Gastroesophageal sphincter (tissue), 4 donors: ENCODE results near the gene KCND2. TPM values are rescaled to one million over a fixed set of nuclear protein-coding genes. Genes with fewer than 3 reads are reported as not detected.

Experiments
- ATAC-seq: fragments of 150-250 bp; one replicate; pipeline ENCODE4 v1.9.1; 2016; ENCODE audit warnings: mild to moderate bottlenecking, moderate library complexity
- H3K27ac ChIP-seq, 4 donors: fragments of 200-600 bp; sonication (generic) in 3 of 4; 1 replicate in 3 of 4; 2 replicates in 1 of 4; pipeline ENCODE4 v1.5.1; 2016 to 2019
- H3K27me3 ChIP-seq: fragments of 200-600 bp; sonication (generic); one replicate; pipeline ENCODE4 v1.5.1; 2019
- H3K36me3 ChIP-seq, 2 donors: fragments of 200-600 bp; sonication (generic); one replicate each; pipeline ENCODE4 v1.5.1; 2019; ENCODE audit warnings: control low read depth in 1 of 2
- H3K4me1 ChIP-seq, 3 donors: fragments of 200-600 bp; sonication (generic); 1 replicate in 2 of 3; 2 replicates in 1 of 3; pipeline ENCODE4 v1.5.1; 2016 to 2019; ENCODE audit warnings: control low read depth in 2 of 3
- H3K4me3 ChIP-seq, 2 donors: fragments of 200-600 bp; sonication (generic); one replicate each; pipeline ENCODE4 v1.5.1; 2019; ENCODE audit warnings: mild to moderate bottlenecking in 1 of 2, moderate library complexity in 1 of 2
- H3K9me3 ChIP-seq, 3 donors: fragments of 200-600 bp; sonication (generic); one replicate each; pipeline ENCODE4 v1.5.1; 2017 to 2019; ENCODE audit warnings: control low read depth in 2 of 3
- CTCF ChIP-seq, 4 experiments: fragments of 200-600 bp in 2 of 4; fragments of 450-650 bp in 2 of 4; sonication (generic) in 1 of 4; IDR thresholded peaks; one replicate each; pipeline ENCODE4 v1.5.1; 2017 to 2019; ENCODE audit warnings: antibody characterized with exemption in 4 of 4, mild to moderate bottlenecking in 2 of 4, moderate library complexity in 2 of 4
- EP300 ChIP-seq: sonication (generic); formaldehyde crosslinking; IDR thresholded peaks from one replicate; pipeline ENCODE4 v1.6.1; 2017; ENCODE audit warnings: antibody characterized with exemption, mild to moderate bottlenecking
- POLR2A ChIP-seq, 2 donors: fragments of 450-650 bp; IDR thresholded peaks; one replicate each; pipeline ENCODE4 v1.6.1; 2017; ENCODE audit warnings: antibody characterized with exemption in 2 of 2, mild to moderate bottlenecking in 2 of 2, moderate library complexity in 1 of 2
- POLR2AphosphoS5 ChIP-seq: sonication (generic); formaldehyde crosslinking; IDR thresholded peaks from one replicate; pipeline ENCODE4 v1.6.1; 2017; ENCODE audit warnings: antibody characterized with exemption
- WGBS, 2 donors: methylation state at CpG; one replicate each; pipeline ENCODE4 v1.1.5; 2018; ENCODE audit warnings: low coverage in 1 of 2; 5-methylcytosine and 5-hydroxymethylcytosine counted together
- total RNA-seq, 4 donors: library from RNA; depleted of rRNA; stranded (reverse); fragments of >200 nt; gene quantifications; one replicate each; pipeline ENCODE4 v1.1.0, GENCODE V29; 2016

KCND2 gene
- total RNA-seq, 4 donors from 2014 or later: 0.40 to 0.93 (median 0.66) TPM

- H3K4me3 ChIP-seq: no peak overlapping the region
- no peaks in the 10 kb centered on the region for H3K27me3 ChIP-seq
- no peaks in the 10 kb centered on the region for H3K4me1 ChIP-seq
- H3K36me3 ChIP-seq: no peaks in the 10 kb centered on the region
- WGBS, 2 donors: 91 to 92% methylated on average over 5 of the region's 5 CpGs
- no peak for ATAC-seq
- H3K27ac ChIP-seq: no peak overlapping the region
- no peaks in the 10 kb centered on the region for H3K9me3 ChIP-seq
- TF ChIP-seq POLR2A (IDR thresholded peaks at IDR 0.05) (no peak), EP300 (no peak), CTCF (IDR thresholded peaks at IDR 0.05) (no peak)
These were observed 254.0 kb downstream of the KCND2 start for GRCh38 chr7:120526902-120527509.

- Histone ChIP-seq H3K27me3 (no peaks in the 10 kb centered on the region), H3K9me3 (no peaks in the 10 kb centered on the region), H3K27ac (no peak overlapping the region), H3K36me3 (no peaks in the 10 kb centered on the region), H3K4me1 (no peaks in the 10 kb centered on the region), H3K4me3 (no peak overlapping the region)
- ATAC-seq: no peak
- WGBS, 2 donors: 89 to 100% methylated on average over 1 of the region's 5 CpGs
- TF ChIP-seq EP300 (no peak), CTCF (IDR thresholded peaks at IDR 0.05) (no peak), POLR2AphosphoS5 (no peak)
These were observed 256.8 kb downstream of the KCND2 start for GRCh38 chr7:120529736-120530135.

- H3K9me3 ChIP-seq: peaks cover 0 to 3% (median 0%) of the 10 kb centered on the region in 3 donors
- TF ChIP-seq CTCF (IDR thresholded peaks at IDR 0.05) (no peak), POLR2AphosphoS5 (no peak), EP300 (no peak), POLR2A (IDR thresholded peaks at IDR 0.05) (no peak)
- H3K36me3 ChIP-seq: no peaks in the 10 kb centered on the region
- H3K27ac ChIP-seq: no peak overlapping the region
- WGBS, 2 donors: no CpG with 5 or more reads among the region's 1 CpG
- H3K4me1 ChIP-seq: no peaks in the 10 kb centered on the region
- no peak overlapping the region for H3K4me3 ChIP-seq
- H3K27me3 ChIP-seq: no peaks in the 10 kb centered on the region
- ATAC-seq: no peak
These were observed 265.4 kb downstream of the KCND2 start for GRCh38 chr7:120538335-120538734.

- no peak overlapping the region for H3K27ac ChIP-seq
- H3K27me3 ChIP-seq: no peaks in the 10 kb centered on the region
- TF ChIP-seq EP300: no peak
- no peak for TF ChIP-seq POLR2A (IDR thresholded peaks at IDR 0.05)
- no peak for TF ChIP-seq CTCF (IDR thresholded peaks at IDR 0.05)
- TF ChIP-seq POLR2AphosphoS5: no peak
- 68 to 100% methylated on average over 2 to 5 of the region's 5 CpGs for WGBS, 2 donors
- ATAC-seq: no peak
- no peak overlapping the region for H3K4me3 ChIP-seq
- no peaks in the 10 kb centered on the region for H3K4me1 ChIP-seq
- no peaks in the 10 kb centered on the region for H3K36me3 ChIP-seq
- H3K9me3 ChIP-seq: peaks cover 0 to 3% (median 0%) of the 10 kb centered on the region in 3 donors
These were observed 266.3 kb downstream of the KCND2 start for GRCh38 chr7:120539321-120539720.

- Histone ChIP-seq H3K4me3 (no peak overlapping the region), H3K4me1 (no peaks in the 10 kb centered on the region), H3K9me3 (no peaks in the 10 kb centered on the region), H3K36me3 (no peaks in the 10 kb centered on the region), H3K27me3 (no peaks in the 10 kb centered on the region), H3K27ac (no peak overlapping the region)
- no peak for ATAC-seq
- 39 to 54% methylated on average over 4 of the region's 4 CpGs for WGBS, 2 donors
- TF ChIP-seq POLR2A (IDR thresholded peaks at IDR 0.05): no peak
- no peak for TF ChIP-seq CTCF (IDR thresholded peaks at IDR 0.05)
- TF ChIP-seq POLR2AphosphoS5: no peak
- TF ChIP-seq EP300: no peak
These were observed 274.6 kb downstream of the KCND2 start for GRCh38 chr7:120547605-120548004.
